A549 (cell line): ENCODE data around the gene IPO4. TPM values are rescaled to one million over a fixed set of nuclear protein-coding genes. Genes with fewer than 3 reads are reported as not detected.

Experiments used
- ATAC-seq, 2 experiments: fragments of 200-7000 bp in 1 of 2; fragments of >200 bp in 1 of 2; cut with Nextera tagmentation in 1 of 2; cut with Tn5 transposase in 1 of 2; 3 replicates each; pipeline versions ENCODE4 v1.8.0 to v1.9.1; 2018 to 2020; ENCODE audit warnings: mild to moderate bottlenecking in 1 of 2, moderate library complexity in 1 of 2
- CTCF ChIA-PET: fragments of 300-600 bp; sonication (Branson Sonifier 250); formaldehyde crosslinking; extraction: SDS; loops from one replicate; lab custom pipeline; 2021; ENCODE audit warnings: antibody characterized with exemption, inconsistent platforms; lab: Yijun Ruan, JAX
- POLR2A ChIA-PET: fragments of 350-600 bp; formaldehyde crosslinking; extraction: SDS; loops from one replicate; lab custom pipeline; 2021; ENCODE audit warnings: antibody characterized with exemption, inconsistent platforms; lab: Yijun Ruan, JAX
- DNase-seq, 2 experiments: peaks; one replicate each; pipeline versions ENCODE4 v3.0.0 to v3.0.0-alpha.2; 2011 to 2016; ENCODE audit warnings: low read depth in 1 of 2, low spot score in 1 of 2
- FAIRE-seq: peaks from 2 replicates; lab custom pipeline; 2011; peaks lifted over from hg19 to GRCh38; lab: Jason Lieb, UNC
- H3K27ac ChIP-seq, 2 experiments: fragments of >200 bp; sonication (Bioruptor Twin); formaldehyde crosslinking; 3 replicates each; pipeline ENCODE4 v1.5.1; 2016 to 2017
- H3K4me1 ChIP-seq: fragments of >200 bp; sonication (Bioruptor Twin); formaldehyde crosslinking; 3 replicates; pipeline ENCODE4 v1.6.1; 2016
- H3K4me2 ChIP-seq: fragments of >200 bp; sonication (Bioruptor Twin); formaldehyde crosslinking; 3 replicates; pipeline ENCODE4 v1.6.1; 2016
- H3K4me3 ChIP-seq: fragments of >200 bp; sonication (Bioruptor Twin); formaldehyde crosslinking; 3 replicates; pipeline ENCODE4 v1.5.1; 2016
- H3K9me3 ChIP-seq: fragments of >200 bp; sonication (Bioruptor Twin); formaldehyde crosslinking; 3 replicates; pipeline ENCODE4 v1.6.1; 2016
- ATOH8 ChIP-seq: fragments of 250-450 bp; sonication (Bioruptor Pico); IDR thresholded peaks from 2 replicates; pipeline ENCODE4 v1.5.0; 2020; ENCODE audit warnings: low read depth, mild to moderate bottlenecking, moderate library complexity
- BHLHE40 ChIP-seq: IDR thresholded peaks from 2 replicates; pipeline ENCODE4 v1.6.1; 2012; ENCODE audit warnings: low read depth, low read length, inconsistent platforms
- CBX8 ChIP-seq: fragments of 200-600 bp; sonication (generic); IDR thresholded peaks from 2 replicates; pipeline ENCODE4 v1.6.1; 2016
- CHD4 ChIP-seq: fragments of 200-600 bp; sonication (generic); IDR thresholded peaks from 2 replicates; pipeline ENCODE4 v1.6.1; 2016; ENCODE audit warnings: antibody characterized with exemption, mild to moderate bottlenecking, borderline replicate concordance
- EHMT2 ChIP-seq: fragments of 200-600 bp; sonication (generic); IDR thresholded peaks from 2 replicates; pipeline ENCODE4 v1.6.1; 2016; ENCODE audit warnings: antibody characterized with exemption, low read depth, mild to moderate bottlenecking, moderate library complexity
- FOSL2 ChIP-seq, 2 experiments: fragments of 450-650 bp in 1 of 2; fragments of >200 bp in 1 of 2; sonication (Bioruptor Twin) in 1 of 2; formaldehyde crosslinking; IDR thresholded peaks; 2 replicates each; pipeline versions ENCODE4 v1.5.0 to v1.6.1; 2016 to 2020; ENCODE audit warnings: mild to moderate bottlenecking in 1 of 2, moderate library complexity in 1 of 2
- FOXS1 ChIP-seq: fragments of 250-450 bp; sonication (Bioruptor Pico); IDR thresholded peaks from 2 replicates; pipeline ENCODE4 v1.5.0; 2020; ENCODE audit warnings: mild to moderate bottlenecking, moderate library complexity
- HEYL ChIP-seq: fragments of 250-450 bp; sonication (Bioruptor Pico); IDR thresholded peaks from 2 replicates; pipeline ENCODE4 v1.8.0; 2021; ENCODE audit warnings: mild to moderate bottlenecking, moderate library complexity
- HMGXB4 ChIP-seq: fragments of 250-450 bp; sonication (Bioruptor Pico); IDR thresholded peaks from 2 replicates; pipeline ENCODE4 v1.5.0; 2021; ENCODE audit warnings: mild to moderate bottlenecking, moderate library complexity, borderline replicate concordance
- HOXB13 ChIP-seq: fragments of 250-450 bp; sonication (Bioruptor Pico); IDR thresholded peaks from 2 replicates; pipeline ENCODE4 v1.5.0; 2020; ENCODE audit warnings: low read depth, mild to moderate bottlenecking, moderate library complexity
- JUNB ChIP-seq: fragments of >200 bp; sonication (Bioruptor Twin); formaldehyde crosslinking; IDR thresholded peaks from 2 replicates; pipeline ENCODE4 v1.6.1; 2016
- MAFK ChIP-seq: fragments of 450-650 bp; IDR thresholded peaks from 2 replicates; pipeline ENCODE4 v1.6.1; 2014; ENCODE audit not compliant: partially characterized antibody
- MYC ChIP-seq: IDR thresholded peaks from 2 replicates; pipeline ENCODE4 v1.6.1; 2012; ENCODE audit warnings: mild to moderate bottlenecking, inconsistent platforms, low read length, improper control_type of control experiment, borderline replicate concordance
- NFE2L2 ChIP-seq: fragments of 150-350 bp; conservative IDR thresholded peaks from 2 replicates; pipeline ENCODE4 v1.6.1; 2014; ENCODE audit warnings: low read length
- PHF8 ChIP-seq: fragments of 200-600 bp; sonication (generic); IDR thresholded peaks from 2 replicates; pipeline ENCODE4 v1.6.1; 2016; ENCODE audit warnings: low read depth, mild to moderate bottlenecking, antibody characterized with exemption, moderate library complexity, borderline replicate concordance
- RARB ChIP-seq: fragments of 250-450 bp; sonication (Bioruptor Pico); IDR thresholded peaks from 2 replicates; pipeline ENCODE4 v1.8.0; 2021; ENCODE audit warnings: mild to moderate bottlenecking, moderate library complexity
- RFX5 ChIP-seq: fragments of 450-650 bp; IDR thresholded peaks from 2 replicates; pipeline ENCODE4 v1.7.1; 2014; ENCODE audit warnings: antibody characterized with exemption, mild to moderate bottlenecking, moderate library complexity
- RNF2 ChIP-seq: fragments of 200-600 bp; sonication (generic); IDR thresholded peaks from 2 replicates; pipeline ENCODE4 v1.6.1; 2016; ENCODE audit warnings: low read depth, mild to moderate bottlenecking, antibody characterized with exemption, moderate library complexity, borderline replicate concordance
- SMC3 ChIP-seq: fragments of >200 bp; sonication (Bioruptor Twin); formaldehyde crosslinking; IDR thresholded peaks from 3 replicates; pipeline ENCODE4 v1.6.1; 2018; ENCODE audit warnings: inconsistent platforms
- TFCP2L1 ChIP-seq: fragments of 250-450 bp; sonication (Bioruptor Pico); IDR thresholded peaks from 2 replicates; pipeline ENCODE4 v1.5.0; 2021; ENCODE audit warnings: mild to moderate bottlenecking
- WGBS: methylation state at CpG from one replicate; pipeline ENCODE4 v1.1.6; 2017; ENCODE audit errors: missing lambda C conversion rate; 5-methylcytosine and 5-hydroxymethylcytosine counted together
- polyA plus RNA-seq, 4 experiments: library from polyadenylated mRNA; depleted of rRNA in 3 of 4; stranded (reverse); fragments of >200 nt; fragmentation: RNase III in 1 of 4; extraction: RNeasy Plus Mini Kit Qiagen cat#74134 plus additional on column Dnase treatment in 1 of 4; gene quantifications; 2 replicates in 3 of 4; 3 replicates in 1 of 4; pipeline ENCODE4 v1.2.3, GENCODE V29; 2011 to 2017
- TF ChIP-seq, protein P1 (sequence below): fragments of 450-650 bp; IDR thresholded peaks from 2 replicates; pipeline ENCODE4 v1.6.1; 2014; ENCODE audit warnings: antibody characterized with exemption
- TF ChIP-seq, protein P2 (sequence below): IDR thresholded peaks from 2 replicates; pipeline ENCODE4 v1.6.1; 2012; ENCODE audit warnings: low read depth, borderline replicate concordance
- TF ChIP-seq, protein P3 (sequence below): IDR thresholded peaks from 2 replicates; pipeline ENCODE4 v1.6.1; 2012
- TF ChIP-seq, protein P4 (sequence below): fragments of >200 bp; sonication (Bioruptor Twin); formaldehyde crosslinking; IDR thresholded peaks from 2 replicates; pipeline ENCODE4 v1.6.1; 2016
- TF ChIP-seq, protein P5 (sequence below): fragments of 150-350 bp; IDR thresholded peaks from 2 replicates; pipeline ENCODE4 v1.6.1; 2014; ENCODE audit warnings: low read depth, mild to moderate bottlenecking, low read length

The IPO4 gene
- polyA plus RNA-seq, 2 of the 4 experiments (the other 2 are of a cell fraction): 37.1 to 91.7 TPM

DNA sequence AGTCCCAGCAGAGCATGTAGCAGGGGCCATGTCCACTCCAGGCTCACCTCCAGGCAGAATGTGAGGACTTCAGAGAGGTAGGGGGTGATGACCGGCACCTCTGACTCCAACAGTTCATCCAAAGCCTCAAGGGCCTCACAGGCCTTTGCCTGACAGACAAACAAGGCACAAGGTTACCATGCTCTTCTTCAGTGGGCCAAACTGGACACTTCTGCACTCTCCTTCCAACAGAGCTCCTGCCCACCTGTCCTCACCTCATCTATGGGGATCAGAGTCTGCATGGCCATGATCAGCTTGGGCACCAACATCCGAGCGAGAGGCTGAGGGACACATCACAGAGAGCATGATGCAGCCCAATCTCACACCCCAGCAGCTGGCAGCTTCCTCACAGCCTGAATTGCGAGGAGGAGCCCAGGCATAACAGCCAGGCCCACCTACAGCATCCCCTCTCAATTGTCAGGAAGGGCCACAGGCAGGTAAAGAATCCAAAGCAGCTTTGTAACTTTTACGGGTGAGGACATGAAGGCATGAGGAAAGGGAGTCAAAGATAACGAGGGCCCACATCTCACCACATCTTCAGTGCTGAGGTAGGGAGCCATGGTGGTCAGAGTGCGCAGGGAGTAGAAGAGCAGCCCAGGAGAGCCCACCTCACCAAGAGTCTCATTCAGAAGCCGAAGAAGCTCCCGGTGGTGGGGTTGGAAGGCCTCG is 1.6 kb downstream of the IPO4 start:
- WGBS: 89% methylated on average over 8 of the region's 10 CpGs
- Histone ChIP-seq H3K4me1 (peaks cover 16% of the 10 kb centered on the region), H3K4me3 (no peak overlapping the region; the same call in 1 of the 3 replicates), H3K9me3 (no peaks in the 10 kb centered on the region), H3K27ac (peak overlapping the region in 1 of 2 experiments; percentile 98; a peak in 1 of 6 replicates), H3K4me2 (peak overlapping the region; percentile 88)
- CTCF ChIA-PET: interaction anchor here (1.0 to 2.1 kb wide), 6 partner anchors 26 to 78 kb away, joined by 3 to 12 read pairs (median 5); partner anchors contain the start of genes EMC9, IRF9 and MDP1
- no peak for ATAC-seq
- no peak for DNase-seq
- FAIRE-seq: no peak
- POLR2A ChIA-PET: no interaction called here
- TF ChIP-seq CHD4 (no peak), RARB (CRISPR knock-in tag) (no peak), CBX8 (no peak), MYC (no peak), RFX5 (no peak), PHF8 (no peak), BHLHE40 (no peak), HMGXB4 (CRISPR knock-in tag) (no peak), TFCP2L1 (CRISPR knock-in tag) (no peak), RNF2 (no peak), SMC3 (no peak)
- TF ChIP-seq, protein P1, sequence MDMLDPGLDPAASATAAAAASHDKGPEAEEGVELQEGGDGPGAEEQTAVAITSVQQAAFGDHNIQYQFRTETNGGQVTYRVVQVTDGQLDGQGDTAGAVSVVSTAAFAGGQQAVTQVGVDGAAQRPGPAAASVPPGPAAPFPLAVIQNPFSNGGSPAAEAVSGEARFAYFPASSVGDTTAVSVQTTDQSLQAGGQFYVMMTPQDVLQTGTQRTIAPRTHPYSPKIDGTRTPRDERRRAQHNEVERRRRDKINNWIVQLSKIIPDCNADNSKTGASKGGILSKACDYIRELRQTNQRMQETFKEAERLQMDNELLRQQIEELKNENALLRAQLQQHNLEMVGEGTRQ: no peak
- TF ChIP-seq, protein P2, sequence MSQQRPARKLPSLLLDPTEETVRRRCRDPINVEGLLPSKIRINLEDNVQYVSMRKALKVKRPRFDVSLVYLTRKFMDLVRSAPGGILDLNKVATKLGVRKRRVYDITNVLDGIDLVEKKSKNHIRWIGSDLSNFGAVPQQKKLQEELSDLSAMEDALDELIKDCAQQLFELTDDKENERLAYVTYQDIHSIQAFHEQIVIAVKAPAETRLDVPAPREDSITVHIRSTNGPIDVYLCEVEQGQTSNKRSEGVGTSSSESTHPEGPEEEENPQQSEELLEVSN: no peak

DNA sequence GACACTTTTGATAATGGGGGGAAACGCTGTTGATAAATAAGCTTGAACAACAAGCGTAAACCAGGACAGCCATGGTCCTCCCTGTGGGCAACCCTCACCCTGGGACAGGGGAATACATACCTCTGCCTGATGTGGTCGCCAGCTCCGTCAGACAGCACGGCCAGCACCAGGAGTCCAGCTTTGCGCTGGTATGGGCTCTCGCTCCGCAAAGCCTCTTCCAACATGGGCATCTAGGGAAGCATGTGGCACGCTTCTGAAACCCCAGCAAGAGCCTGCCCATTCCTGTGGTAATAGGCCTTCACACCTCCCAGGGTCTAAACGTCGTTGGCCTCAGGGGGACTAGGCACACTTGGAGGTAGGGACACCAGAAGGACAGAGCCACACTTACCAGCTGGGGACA is 2.9 kb downstream of the IPO4 start:
- WGBS: 95% methylated on average over 11 of the region's 11 CpGs
- POLR2A ChIA-PET: no interaction called here
- no peak for TF ChIP-seq HOXB13 (CRISPR knock-in tag)
- TF ChIP-seq NFE2L2: no peak
- no peak for TF ChIP-seq JUNB
- TF ChIP-seq FOXS1 (CRISPR knock-in tag): no peak
- TF ChIP-seq HEYL: no peak
- TF ChIP-seq, protein P3, sequence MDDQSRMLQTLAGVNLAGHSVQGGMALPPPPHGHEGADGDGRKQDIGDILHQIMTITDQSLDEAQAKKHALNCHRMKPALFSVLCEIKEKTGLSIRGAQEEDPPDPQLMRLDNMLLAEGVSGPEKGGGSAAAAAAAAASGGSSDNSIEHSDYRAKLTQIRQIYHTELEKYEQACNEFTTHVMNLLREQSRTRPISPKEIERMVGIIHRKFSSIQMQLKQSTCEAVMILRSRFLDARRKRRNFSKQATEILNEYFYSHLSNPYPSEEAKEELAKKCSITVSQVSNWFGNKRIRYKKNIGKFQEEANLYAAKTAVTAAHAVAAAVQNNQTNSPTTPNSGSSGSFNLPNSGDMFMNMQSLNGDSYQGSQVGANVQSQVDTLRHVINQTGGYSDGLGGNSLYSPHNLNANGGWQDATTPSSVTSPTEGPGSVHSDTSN: no peak
- no peak for TF ChIP-seq RNF2
- TF ChIP-seq, protein P4, sequence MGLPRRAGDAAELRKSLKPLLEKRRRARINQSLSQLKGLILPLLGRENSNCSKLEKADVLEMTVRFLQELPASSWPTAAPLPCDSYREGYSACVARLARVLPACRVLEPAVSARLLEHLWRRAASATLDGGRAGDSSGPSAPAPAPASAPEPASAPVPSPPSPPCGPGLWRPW: no peak
- no peak for TF ChIP-seq EHMT2
- TF ChIP-seq MAFK: no peak
- no peak for TF ChIP-seq PHF8
- TF ChIP-seq FOSL2 (IDR thresholded peaks at IDR 0.05): no peak
- no peak for TF ChIP-seq FOSL2 (CRISPR knock-in tag; IDR thresholded peaks at IDR 0.05)
- TF ChIP-seq, protein P5, sequence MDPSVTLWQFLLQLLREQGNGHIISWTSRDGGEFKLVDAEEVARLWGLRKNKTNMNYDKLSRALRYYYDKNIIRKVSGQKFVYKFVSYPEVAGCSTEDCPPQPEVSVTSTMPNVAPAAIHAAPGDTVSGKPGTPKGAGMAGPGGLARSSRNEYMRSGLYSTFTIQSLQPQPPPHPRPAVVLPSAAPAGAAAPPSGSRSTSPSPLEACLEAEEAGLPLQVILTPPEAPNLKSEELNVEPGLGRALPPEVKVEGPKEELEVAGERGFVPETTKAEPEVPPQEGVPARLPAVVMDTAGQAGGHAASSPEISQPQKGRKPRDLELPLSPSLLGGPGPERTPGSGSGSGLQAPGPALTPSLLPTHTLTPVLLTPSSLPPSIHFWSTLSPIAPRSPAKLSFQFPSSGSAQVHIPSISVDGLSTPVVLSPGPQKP: no peak
- TF ChIP-seq, protein P2: no peak
- no peak for TF ChIP-seq ATOH8 (CRISPR knock-in tag)

More for the DNA sequence above, 2.9 kb downstream of the IPO4 start:
- FAIRE-seq (no peak), ATAC-seq (no peak), DNase-seq (no peak)
- no peak overlapping the region for H3K27ac ChIP-seq
- CTCF ChIA-PET: interaction anchor here (0.7 to 8.0 kb wide), 8 partner anchors 10 to 111 kb away, joined by 3 to 64 read pairs (median 4); partner anchors contain the start of genes IRF9, MDP1, PSME2 and TINF2
- H3K4me1 ChIP-seq: peaks cover 16% of the 10 kb centered on the region
- no peak overlapping the region for H3K4me3 ChIP-seq
- H3K4me2 ChIP-seq: no peak overlapping the region
- no peaks in the 10 kb centered on the region for H3K9me3 ChIP-seq
